Fibroblast of lung (primary cell): ENCODE data around the gene DOLPP1. TPM values are rescaled to one million over a fixed set of nuclear protein-coding genes. Genes with fewer than 3 reads are reported as not detected.

Experiments
- DNase-seq, 2 donors: peaks; one replicate each; pipeline versions ENCODE4 v3.0.0 to v3.0.0-alpha.2; 2010; ENCODE audit warnings: low read depth in 2 of 2
- H2AFZ ChIP-seq: 2 replicates; pipeline ENCODE4 v1.5.1; 2012; ENCODE audit warnings: low read length, control low read depth, inconsistent platforms
- H3K27ac ChIP-seq: 2 replicates; pipeline ENCODE4 v1.5.1; 2011; ENCODE audit warnings: low read length, control low read depth; ENCODE audit not compliant: insufficient read depth
- H3K27me3 ChIP-seq: 2 replicates; pipeline ENCODE4 v1.5.1; 2011; ENCODE audit warnings: mild to moderate bottlenecking, low read length; ENCODE audit not compliant: control insufficient read depth, insufficient read depth
- H3K36me3 ChIP-seq: 2 replicates; pipeline ENCODE4 v1.5.1; 2011; ENCODE audit warnings: low read length; ENCODE audit not compliant: control insufficient read depth, insufficient read depth
- H3K4me1 ChIP-seq: 2 replicates; pipeline ENCODE4 v1.5.1; 2011; ENCODE audit warnings: low read length; ENCODE audit not compliant: control insufficient read depth, insufficient read depth; ENCODE audit errors: extremely low read depth
- H3K4me2 ChIP-seq: 2 replicates; pipeline ENCODE4 v1.5.1; 2011; ENCODE audit warnings: low read length, control low read depth; ENCODE audit not compliant: insufficient read depth; ENCODE audit errors: extremely low read depth
- H3K4me3 ChIP-seq, 4 experiments: fragments of 200-600 bp in 1 of 4; sonication (generic) in 1 of 4; replicated peaks in 1 of 4; 2 replicates each; pipeline ENCODE4 v1.5.1; 2011 to 2016; ENCODE audit warnings: low read length in 4 of 4, low read depth in 3 of 4, mild to moderate bottlenecking in 3 of 4, control low read depth in 2 of 4, inconsistent platforms in 1 of 4, mixed read lengths in 1 of 4; ENCODE audit not compliant: insufficient read depth in 1 of 4; ENCODE audit errors: control extremely low read depth in 1 of 4
- H3K79me2 ChIP-seq: 2 replicates; pipeline ENCODE4 v1.5.1; 2012; ENCODE audit warnings: mild to moderate bottlenecking, low read length, inconsistent platforms; ENCODE audit not compliant: control insufficient read depth, insufficient read depth
- H3K9ac ChIP-seq: 2 replicates; pipeline ENCODE4 v1.5.1; 2011; ENCODE audit warnings: mild to moderate bottlenecking, low read length, control low read depth; ENCODE audit not compliant: insufficient read depth
- H3K9me3 ChIP-seq: 2 replicates; pipeline ENCODE4 v1.5.1; 2012; ENCODE audit warnings: low read depth, low read length; ENCODE audit not compliant: control insufficient read depth, insufficient read depth
- H4K20me1 ChIP-seq: 2 replicates; pipeline ENCODE4 v1.5.1; 2011; ENCODE audit warnings: low read length; ENCODE audit not compliant: control insufficient read depth, insufficient read depth; ENCODE audit errors: extremely low read depth
- EZH2 ChIP-seq: IDR thresholded peaks from 2 replicates; pipeline ENCODE4 v1.5.1; 2012; ENCODE audit warnings: low read length, control low read depth, mild to moderate bottlenecking; ENCODE audit errors: missing control alignments
- polyA plus RNA-seq, 2 donors: library from polyadenylated mRNA; depleted of rRNA in 1 of 2; stranded (reverse) in 1 of 2; unstranded in 1 of 2; fragments of >200 nt; gene quantifications; 2 replicates each; pipeline ENCODE4 v1.2.1, GENCODE V29; 2011 to 2012; ENCODE audit warnings: missing spikeins in 1 of 2
- total RNA-seq: library from RNA; depleted of rRNA; stranded (reverse); fragments of >200 nt; gene quantifications from 2 replicates; pipeline ENCODE4 v1.2.1, GENCODE V29; 2014
- TF ChIP-seq, protein P1 (sequence below), 2 donors: IDR thresholded peaks in 1 of 2; conservative IDR thresholded peaks in 1 of 2; 1 replicate in 1 of 2; 2 replicates in 1 of 2; pipeline ENCODE4 v1.5.1; 2011 to 2012; ENCODE audit warnings: low read length in 2 of 2, control low read depth in 1 of 2, inconsistent platforms in 1 of 2, low read depth in 1 of 2, mild to moderate bottlenecking in 1 of 2

DOLPP1 gene
- total and polyA plus RNA-seq, 2 donors (not counting 1 experiment from before 2014, with no cell fraction given), result 7.4 to 9.7 TPM

DNA sequence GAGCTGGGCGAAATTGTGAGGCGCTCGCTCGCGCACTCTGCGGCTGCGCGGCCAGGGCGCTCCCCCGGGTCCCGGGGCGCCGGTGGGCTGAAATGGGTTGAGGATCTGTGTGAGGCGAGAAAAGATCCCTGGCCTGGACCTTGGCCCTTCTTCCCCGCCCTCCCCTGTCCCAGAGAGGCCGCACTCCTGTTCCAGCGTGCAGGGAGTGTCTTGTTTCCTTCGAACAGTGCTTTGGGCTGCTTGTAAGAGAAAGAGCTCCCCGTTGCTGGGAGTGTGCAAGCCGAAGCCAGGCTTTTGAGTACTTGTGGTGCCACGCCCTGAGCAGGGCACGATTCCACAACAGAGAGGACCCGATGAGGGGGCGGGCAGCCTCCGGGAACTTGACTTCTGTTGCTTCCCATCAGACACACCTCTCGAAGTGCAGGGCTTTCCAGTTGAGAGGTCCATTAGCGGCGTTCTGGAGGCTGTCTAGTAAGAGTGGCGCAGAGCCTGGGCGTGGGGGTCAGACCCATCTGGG is 535 bp downstream of the DOLPP1 start:
- peak in 1 of 2 donors; percentile 21 for DNase-seq
- no peaks in the 10 kb centered on the region for H3K36me3 ChIP-seq
- peak overlapping the region; percentile 97 for H3K4me2 ChIP-seq
- H3K27me3 ChIP-seq, result no peaks in the 10 kb centered on the region
- H4K20me1 ChIP-seq, result no peaks in the 10 kb centered on the region
- H3K9ac ChIP-seq, result peak overlapping the region; percentile 64
- H3K4me1 ChIP-seq, result peaks cover 6% of the 10 kb centered on the region
- TF ChIP-seq, protein P1, sequence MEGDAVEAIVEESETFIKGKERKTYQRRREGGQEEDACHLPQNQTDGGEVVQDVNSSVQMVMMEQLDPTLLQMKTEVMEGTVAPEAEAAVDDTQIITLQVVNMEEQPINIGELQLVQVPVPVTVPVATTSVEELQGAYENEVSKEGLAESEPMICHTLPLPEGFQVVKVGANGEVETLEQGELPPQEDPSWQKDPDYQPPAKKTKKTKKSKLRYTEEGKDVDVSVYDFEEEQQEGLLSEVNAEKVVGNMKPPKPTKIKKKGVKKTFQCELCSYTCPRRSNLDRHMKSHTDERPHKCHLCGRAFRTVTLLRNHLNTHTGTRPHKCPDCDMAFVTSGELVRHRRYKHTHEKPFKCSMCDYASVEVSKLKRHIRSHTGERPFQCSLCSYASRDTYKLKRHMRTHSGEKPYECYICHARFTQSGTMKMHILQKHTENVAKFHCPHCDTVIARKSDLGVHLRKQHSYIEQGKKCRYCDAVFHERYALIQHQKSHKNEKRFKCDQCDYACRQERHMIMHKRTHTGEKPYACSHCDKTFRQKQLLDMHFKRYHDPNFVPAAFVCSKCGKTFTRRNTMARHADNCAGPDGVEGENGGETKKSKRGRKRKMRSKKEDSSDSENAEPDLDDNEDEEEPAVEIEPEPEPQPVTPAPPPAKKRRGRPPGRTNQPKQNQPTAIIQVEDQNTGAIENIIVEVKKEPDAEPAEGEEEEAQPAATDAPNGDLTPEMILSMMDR (conservative IDR thresholded peaks at IDR 0.05 in 1 of 2, IDR thresholded peaks at IDR 0.05 in 1 of 2; ENCODE audit: low read depth in 1 of 2, low read length in 2 of 2), result no peak
- no peak for TF ChIP-seq EZH2
- H3K79me2 ChIP-seq, result peaks cover 18% of the 10 kb centered on the region
- peak overlapping the region; percentile 65 for H3K27ac ChIP-seq
- H2AFZ ChIP-seq, result peak overlapping the region; percentile 81
- H3K9me3 ChIP-seq, result no peaks in the 10 kb centered on the region
- H3K4me3 ChIP-seq, result peak overlapping the region; percentile 84 to 92 (median 84)

DNA sequence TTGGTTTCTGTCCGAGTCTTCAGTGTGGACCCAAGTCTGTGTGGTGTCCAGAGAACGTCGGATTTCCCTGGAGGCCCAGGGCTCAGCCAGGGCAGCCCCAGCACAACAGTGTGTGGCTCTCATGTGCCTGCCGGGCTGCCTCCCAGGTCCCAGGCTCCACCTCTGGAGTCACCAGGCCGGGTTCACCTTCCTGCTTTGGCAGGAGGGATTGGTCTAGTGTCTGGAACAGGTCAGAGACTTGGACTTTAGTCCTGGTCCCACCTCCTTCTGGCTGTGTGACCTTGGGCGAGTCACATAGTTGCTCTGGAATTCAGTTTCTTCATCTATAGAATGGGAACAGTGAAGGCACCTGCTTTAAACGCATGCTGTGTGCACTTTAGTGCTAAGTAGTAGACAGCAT is 3.2 kb downstream of the DOLPP1 start:
- Histone ChIP-seq H3K79me2 (peaks cover 18% of the 10 kb centered on the region), H3K4me2 (no peak overlapping the region), H4K20me1 (no peaks in the 10 kb centered on the region), H3K9me3 (no peaks in the 10 kb centered on the region), H3K9ac (no peak overlapping the region), H3K36me3 (peaks cover 2% of the 10 kb centered on the region), H2AFZ (no peak overlapping the region), H3K27me3 (no peaks in the 10 kb centered on the region), H3K4me3 (no peak overlapping the region), H3K4me1 (peaks cover 6% of the 10 kb centered on the region), H3K27ac (no peak overlapping the region)
- TF ChIP-seq, protein P1 (conservative IDR thresholded peaks at IDR 0.05 in 1 of 2, IDR thresholded peaks at IDR 0.05 in 1 of 2; ENCODE audit: low read depth in 1 of 2, low read length in 2 of 2), result no peak
- no peak for TF ChIP-seq EZH2
- DNase-seq, result no peak

DNA sequence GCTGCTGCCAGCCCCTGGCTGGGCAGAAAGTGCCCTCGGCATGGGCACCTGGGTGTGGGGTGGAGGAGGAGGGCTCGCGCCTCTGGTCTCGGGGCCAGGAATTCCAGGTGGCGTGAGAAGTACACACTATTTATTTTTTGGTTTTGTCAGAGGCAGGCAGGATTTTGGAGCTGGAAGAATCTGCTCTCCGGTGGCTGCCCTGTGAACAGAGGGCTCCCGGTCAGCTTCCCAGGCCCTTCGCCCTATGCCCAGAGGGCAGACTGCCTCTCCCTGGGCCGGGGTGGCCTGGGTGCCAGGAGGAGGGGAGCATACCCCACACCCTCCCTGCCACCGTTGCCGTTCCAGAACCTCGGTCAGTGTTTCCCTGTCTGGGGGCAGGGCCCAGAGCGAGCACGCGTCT is 8.3 kb downstream of the DOLPP1 start:
- Histone ChIP-seq H3K9me3 (no peaks in the 10 kb centered on the region), H3K27me3 (no peaks in the 10 kb centered on the region), H3K4me3 (no peak overlapping the region), H3K79me2 (no peaks in the 10 kb centered on the region), H3K9ac (no peak overlapping the region), H2AFZ (no peak overlapping the region), H3K4me2 (no peak overlapping the region), H3K36me3 (peaks cover 2% of the 10 kb centered on the region), H3K27ac (no peak overlapping the region), H3K4me1 (no peaks in the 10 kb centered on the region), H4K20me1 (no peaks in the 10 kb centered on the region)
- TF ChIP-seq, protein P1 (conservative IDR thresholded peaks at IDR 0.05 in 1 of 2, IDR thresholded peaks at IDR 0.05 in 1 of 2; ENCODE audit: low read depth in 1 of 2, low read length in 2 of 2), result no peak
- TF ChIP-seq EZH2, result no peak
- no peak for DNase-seq
